Muscle layer of colon (tissue), 2 donors: ENCODE results near the gene PREP.

ENCODE experiments used
- H3K27ac ChIP-seq: one replicate; pipeline ENCODE4 v1.7.0; 2013; ENCODE audit warnings: low read depth, mild to moderate bottlenecking, low read length, moderate library complexity
- H3K27me3 ChIP-seq, 2 donors: one replicate each; pipeline ENCODE4 v1.7.0; 2013; ENCODE audit warnings: low read length in 2 of 2, mild to moderate bottlenecking in 2 of 2; ENCODE audit not compliant: insufficient read depth in 2 of 2, control insufficient read depth in 1 of 2
- H3K36me3 ChIP-seq: one replicate; pipeline ENCODE4 v1.7.0; 2013; ENCODE audit warnings: mild to moderate bottlenecking, low read length; ENCODE audit not compliant: insufficient read depth
- H3K4me1 ChIP-seq: one replicate; pipeline ENCODE4 v1.7.0; 2013; ENCODE audit warnings: mild to moderate bottlenecking, low read length; ENCODE audit not compliant: insufficient read depth
- H3K4me3 ChIP-seq, 2 donors: one replicate each; pipeline ENCODE4 v1.7.0; 2013; ENCODE audit warnings: low read length in 2 of 2, low read depth in 1 of 2, mild to moderate bottlenecking in 1 of 2, moderate library complexity in 1 of 2
- H3K9ac ChIP-seq: one replicate; pipeline ENCODE4 v1.7.0; 2013; ENCODE audit warnings: low read length
- H3K9me3 ChIP-seq: one replicate; pipeline ENCODE4 v1.7.0; 2013; ENCODE audit warnings: mild to moderate bottlenecking, low read length
- donor health status: abdominal sarcoma.
- donor health status: Adenocarcinoma of cecum.

The PREP gene

DNA sequence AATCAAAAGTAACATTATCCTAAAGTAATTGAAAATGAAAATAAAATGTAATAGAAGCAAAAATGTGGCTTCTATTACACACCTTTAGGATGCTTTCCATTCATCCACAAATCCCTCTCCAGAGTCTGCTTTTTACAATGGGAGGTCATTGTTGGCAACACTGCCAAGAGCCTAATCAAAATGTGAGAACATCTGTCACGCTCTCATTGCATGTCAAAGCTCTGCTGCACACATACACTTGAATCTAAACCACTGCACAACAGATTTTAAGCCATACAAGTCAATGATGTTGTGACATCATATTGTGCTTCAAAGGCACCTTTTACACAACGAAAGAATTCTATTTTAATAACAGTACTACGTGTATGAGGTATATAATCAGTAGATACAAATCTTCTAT, 82.1 kb downstream of the PREP start:
- Histone ChIP-seq H3K27me3 (no peaks in the 10 kb centered on the region), H3K9ac (no peak overlapping the region), H3K9me3 (no peaks in the 10 kb centered on the region), H3K4me3 (no peak overlapping the region), H3K27ac (no peak overlapping the region), H3K4me1 (peaks cover 4% of the 10 kb centered on the region), H3K36me3 (peaks cover 17% of the 10 kb centered on the region)

DNA sequence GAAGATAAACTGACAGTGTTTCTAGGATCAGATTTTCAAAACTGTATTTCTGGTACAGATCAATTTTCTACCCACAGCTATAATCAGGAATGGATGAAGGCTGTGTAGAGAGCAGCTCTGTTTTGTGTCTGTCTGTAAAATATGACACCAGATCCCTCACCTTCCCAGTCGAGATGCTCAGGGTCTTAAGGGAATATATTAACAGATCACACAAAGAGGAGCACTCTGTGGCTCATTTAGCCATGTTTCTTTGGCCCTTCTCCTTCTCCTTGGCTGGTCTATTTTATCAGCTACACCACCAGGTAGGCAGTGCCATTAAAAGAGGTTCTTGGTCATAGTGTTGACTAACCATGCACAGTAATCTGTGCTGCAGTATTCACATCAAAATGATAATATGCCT, 82.6 kb downstream of the PREP start:
- H3K4me1 ChIP-seq = peaks cover 4% of the 10 kb centered on the region
- H3K27me3 ChIP-seq = no peaks in the 10 kb centered on the region
- no peaks in the 10 kb centered on the region for H3K9me3 ChIP-seq
- no peak overlapping the region for H3K9ac ChIP-seq
- peaks cover 17% of the 10 kb centered on the region for H3K36me3 ChIP-seq
- H3K27ac ChIP-seq = no peak overlapping the region
- no peak overlapping the region for H3K4me3 ChIP-seq

DNA sequence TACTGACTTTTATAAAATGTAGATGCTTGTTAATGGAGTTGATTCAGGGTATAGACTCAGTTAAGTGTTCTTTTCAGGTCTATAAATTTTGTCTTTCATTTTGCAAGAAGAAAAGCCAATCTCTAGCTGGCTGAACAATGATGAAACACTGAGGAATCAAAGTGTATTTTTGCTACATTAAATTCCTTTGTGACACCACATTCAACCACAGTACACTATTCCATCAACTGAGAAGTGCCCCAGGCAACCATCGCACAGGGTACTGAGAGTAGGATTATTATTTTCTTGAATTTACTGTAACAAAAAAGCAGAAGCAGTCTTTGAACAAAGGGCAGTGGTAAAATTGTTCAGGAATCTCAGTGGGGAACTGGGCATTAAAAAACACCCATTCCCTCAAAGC, 83.6 kb downstream of the PREP start:
- no peaks in the 10 kb centered on the region for H3K9me3 ChIP-seq
- H3K4me1 ChIP-seq = peaks cover 4% of the 10 kb centered on the region
- H3K9ac ChIP-seq = no peak overlapping the region
- no peak overlapping the region for H3K4me3 ChIP-seq
- H3K27me3 ChIP-seq = no peaks in the 10 kb centered on the region
- H3K27ac ChIP-seq = no peak overlapping the region
- H3K36me3 ChIP-seq = peaks cover 17% of the 10 kb centered on the region

DNA sequence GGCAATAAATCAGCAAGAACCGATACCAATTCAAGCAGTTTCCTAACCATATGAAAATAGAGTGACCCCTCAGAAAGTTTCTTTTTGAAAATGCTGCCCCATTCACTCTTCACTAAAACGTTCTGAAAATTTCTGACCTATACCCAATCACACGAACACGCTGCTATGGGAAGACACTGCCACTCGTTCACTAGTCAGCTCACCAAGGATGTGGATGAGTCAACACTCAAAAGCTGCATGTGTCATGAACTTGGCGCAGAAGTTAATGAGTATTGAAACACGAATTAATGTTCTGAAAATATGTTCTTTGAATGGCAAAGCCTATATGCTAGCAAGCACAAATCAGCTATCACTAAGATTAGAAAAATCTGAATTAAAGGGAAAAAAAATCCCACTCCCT, 84.2 kb downstream of the PREP start:
- no peak overlapping the region for H3K4me3 ChIP-seq
- H3K27ac ChIP-seq = no peak overlapping the region
- H3K9me3 ChIP-seq = no peaks in the 10 kb centered on the region
- H3K27me3 ChIP-seq = no peaks in the 10 kb centered on the region
- peaks cover 3% of the 10 kb centered on the region for H3K4me1 ChIP-seq
- no peak overlapping the region for H3K9ac ChIP-seq
- peaks cover 16% of the 10 kb centered on the region for H3K36me3 ChIP-seq

DNA sequence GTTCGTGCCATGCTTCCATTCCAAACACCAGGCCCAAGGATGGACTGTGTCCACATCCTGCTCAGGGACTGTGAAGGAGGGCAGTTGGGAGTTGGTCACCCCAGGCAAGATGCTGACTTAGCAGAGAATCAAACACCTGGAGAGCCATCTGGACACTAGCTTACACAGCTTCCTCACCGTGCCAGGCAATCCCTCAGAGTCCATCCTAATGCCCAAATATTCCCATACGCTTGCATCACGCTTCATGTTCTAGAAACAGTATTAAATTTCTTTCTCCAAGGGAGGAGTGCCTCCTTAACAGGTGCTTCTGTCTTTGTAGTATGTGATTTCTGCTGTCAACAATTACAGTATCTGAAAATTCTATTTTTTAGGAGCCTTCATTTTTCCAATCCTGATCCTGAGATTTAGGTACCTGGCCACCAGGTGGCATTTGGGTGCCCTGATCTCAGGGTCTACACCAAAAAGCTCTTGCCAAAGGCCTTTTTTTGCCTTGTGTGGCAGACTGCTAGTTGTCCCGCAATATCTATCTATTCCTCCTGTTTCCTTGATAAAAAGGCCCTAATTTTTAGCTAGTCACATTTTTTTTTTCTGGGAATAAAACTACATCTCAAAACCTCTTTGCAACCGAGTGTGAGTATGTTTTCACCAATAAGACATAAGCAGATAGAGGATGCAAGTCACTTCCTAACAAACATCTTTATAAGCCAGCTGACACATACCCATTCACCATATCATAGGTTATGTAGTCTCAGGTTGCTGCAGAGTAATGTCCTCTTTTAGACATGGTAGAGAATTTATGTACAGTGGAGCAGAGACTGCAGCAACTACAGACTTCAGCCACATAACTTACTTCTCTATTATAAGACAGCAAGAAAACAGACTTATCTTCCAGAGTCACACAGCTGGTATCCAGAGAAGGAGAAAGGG, 85.0 kb downstream of the PREP start:
- H3K27me3 ChIP-seq = no peaks in the 10 kb centered on the region
- no peak overlapping the region for H3K9ac ChIP-seq
- H3K9me3 ChIP-seq = no peaks in the 10 kb centered on the region
- H3K36me3 ChIP-seq = peaks cover 8% of the 10 kb centered on the region
- no peak overlapping the region for H3K27ac ChIP-seq
- H3K4me1 ChIP-seq = no peaks in the 10 kb centered on the region
- H3K4me3 ChIP-seq = no peak overlapping the region

DNA sequence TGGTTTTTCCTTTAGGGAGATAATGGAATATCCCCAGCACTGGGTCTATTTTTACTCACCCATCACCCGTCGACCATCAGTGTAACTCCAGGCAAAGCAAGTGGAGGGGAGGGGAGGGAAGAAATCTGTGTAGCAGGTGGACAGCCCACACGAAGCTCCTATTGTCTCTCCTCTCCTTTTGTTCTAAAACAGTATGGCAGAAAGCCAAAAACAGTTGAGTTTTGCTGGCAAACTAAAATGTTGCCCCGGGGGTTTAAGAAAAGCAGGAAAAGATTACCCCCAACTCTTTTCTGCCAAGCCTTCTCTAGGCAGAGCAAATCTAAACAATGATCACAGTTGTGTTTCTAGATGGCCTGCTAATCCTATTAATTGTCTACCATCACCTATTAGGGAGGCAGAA, 89.7 kb downstream of the PREP start:
- no peaks in the 10 kb centered on the region for H3K9me3 ChIP-seq
- no peak overlapping the region for H3K9ac ChIP-seq
- no peak overlapping the region for H3K4me3 ChIP-seq
- H3K4me1 ChIP-seq = no peaks in the 10 kb centered on the region
- H3K27me3 ChIP-seq = no peaks in the 10 kb centered on the region
- no peak overlapping the region for H3K27ac ChIP-seq
- no peaks in the 10 kb centered on the region for H3K36me3 ChIP-seq

DNA sequence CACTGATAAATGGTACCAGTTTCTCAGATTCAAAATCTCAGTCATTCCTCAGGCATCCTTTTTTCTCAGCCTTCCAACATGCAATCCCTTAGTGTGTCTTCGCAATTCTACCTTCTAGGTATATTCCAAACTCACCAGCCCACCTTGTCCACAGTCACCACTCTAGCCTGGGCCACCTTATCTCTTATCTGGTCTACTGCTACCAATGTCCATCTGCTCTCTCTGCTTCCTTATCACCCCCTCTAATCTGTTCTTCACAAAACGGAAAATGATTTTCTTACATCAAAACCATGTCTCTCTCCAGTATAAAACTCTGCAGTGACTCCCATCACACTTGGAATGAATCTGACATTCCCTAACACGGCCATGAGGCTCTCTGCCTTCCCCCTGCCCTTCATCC, 91.9 kb downstream of the PREP start:
- Histone ChIP-seq H3K9me3 (no peaks in the 10 kb centered on the region), H3K9ac (no peak overlapping the region), H3K4me1 (no peaks in the 10 kb centered on the region), H3K27me3 (no peaks in the 10 kb centered on the region), H3K4me3 (no peak overlapping the region), H3K36me3 (no peaks in the 10 kb centered on the region), H3K27ac (no peak overlapping the region)

DNA sequence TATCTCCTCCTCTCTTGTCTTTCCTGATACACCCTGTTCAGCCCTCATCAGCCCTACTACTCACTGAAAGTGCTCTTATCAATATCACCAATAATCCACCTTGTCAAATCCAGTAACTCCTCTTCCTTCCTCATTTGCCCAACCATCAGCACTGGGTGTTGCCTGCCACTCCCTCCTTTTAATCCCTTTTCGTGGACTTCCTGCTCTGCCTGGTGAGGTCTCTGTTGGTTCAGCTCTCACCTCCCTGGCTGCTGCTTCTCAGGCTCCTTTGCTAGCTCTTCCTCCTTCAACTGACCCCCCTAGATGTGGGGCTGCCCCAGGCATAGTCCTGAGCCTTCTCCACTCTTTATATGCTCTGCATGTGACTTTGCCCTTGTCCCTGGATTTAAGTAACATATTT, 92.5 kb downstream of the PREP start:
- no peaks in the 10 kb centered on the region for H3K4me1 ChIP-seq
- no peak overlapping the region for H3K27ac ChIP-seq
- no peak overlapping the region for H3K9ac ChIP-seq
- H3K4me3 ChIP-seq = no peak overlapping the region
- H3K9me3 ChIP-seq = no peaks in the 10 kb centered on the region
- no peaks in the 10 kb centered on the region for H3K27me3 ChIP-seq
- no peaks in the 10 kb centered on the region for H3K36me3 ChIP-seq

DNA sequence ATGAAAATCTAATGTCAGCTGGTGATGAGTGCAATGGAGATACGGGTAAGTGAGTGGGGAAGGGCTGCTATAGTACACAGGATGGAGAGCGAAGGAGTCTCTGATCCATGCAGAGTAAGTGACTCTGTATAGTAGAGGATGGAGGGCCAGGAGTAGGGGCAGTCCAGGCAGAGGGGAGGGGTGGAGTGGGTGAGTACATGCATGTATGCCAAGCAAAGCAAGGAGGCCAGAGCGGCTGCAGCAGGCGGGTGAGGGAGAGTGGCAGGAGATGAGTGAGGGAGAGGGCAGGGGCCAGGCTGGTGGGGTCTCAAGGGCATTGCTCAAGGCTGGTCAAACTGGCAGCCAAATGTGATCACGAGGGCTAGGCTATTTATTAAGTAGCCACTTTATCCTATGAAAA, 94.0 kb downstream of the PREP start:
- Histone ChIP-seq H3K27me3 (no peaks in the 10 kb centered on the region), H3K36me3 (no peaks in the 10 kb centered on the region), H3K4me3 (no peak overlapping the region), H3K27ac (no peak overlapping the region), H3K9me3 (no peaks in the 10 kb centered on the region), H3K4me1 (no peaks in the 10 kb centered on the region), H3K9ac (no peak overlapping the region)

DNA sequence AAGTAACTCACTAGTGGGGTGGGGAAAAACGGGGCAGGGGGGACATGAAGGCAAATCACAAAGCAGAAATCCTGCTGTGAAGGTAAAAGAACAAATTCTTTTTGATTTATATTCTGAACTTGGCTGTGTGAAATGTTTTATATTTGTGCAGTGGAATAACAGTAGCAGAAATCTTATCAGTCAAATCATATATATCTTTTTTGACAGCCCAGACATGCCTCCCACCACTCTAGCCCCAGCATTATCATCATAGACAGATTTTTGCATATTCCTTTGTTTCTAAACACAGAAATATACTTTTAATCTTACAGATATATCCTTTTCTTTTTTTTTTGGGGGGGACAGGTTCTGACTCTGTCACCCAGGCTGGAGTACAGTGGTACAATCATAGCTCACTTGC, 97.4 kb downstream of the PREP start:
- H3K4me3 ChIP-seq = no peak overlapping the region
- H3K27ac ChIP-seq = no peak overlapping the region
- H3K4me1 ChIP-seq = peaks cover 6% of the 10 kb centered on the region
- no peaks in the 10 kb centered on the region for H3K9me3 ChIP-seq
- no peaks in the 10 kb centered on the region for H3K36me3 ChIP-seq
- H3K27me3 ChIP-seq = no peaks in the 10 kb centered on the region
- H3K9ac ChIP-seq = no peak overlapping the region

DNA sequence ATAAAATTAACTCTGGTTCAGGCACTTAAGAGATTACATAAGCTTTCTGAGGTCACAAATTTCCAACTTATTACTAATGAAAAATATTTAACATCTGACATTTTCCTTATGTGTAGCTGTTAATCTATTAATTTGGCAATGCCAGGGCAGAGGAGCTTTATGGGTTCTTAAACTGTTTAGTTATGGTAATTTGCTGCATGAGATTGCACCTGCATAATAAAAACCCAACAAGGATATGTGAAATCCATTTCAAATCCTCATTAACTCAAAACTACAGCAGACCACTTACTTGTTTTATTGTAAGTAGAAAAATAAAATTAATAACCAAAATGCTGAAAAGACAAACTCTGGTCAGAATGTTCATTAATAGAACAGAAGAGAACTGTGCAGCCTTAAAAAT, 98.1 kb downstream of the PREP start:
- Histone ChIP-seq H3K9me3 (no peaks in the 10 kb centered on the region), H3K9ac (no peak overlapping the region), H3K27me3 (no peaks in the 10 kb centered on the region), H3K4me1 (peaks cover 6% of the 10 kb centered on the region), H3K27ac (no peak overlapping the region), H3K4me3 (no peak overlapping the region), H3K36me3 (no peaks in the 10 kb centered on the region)

DNA sequence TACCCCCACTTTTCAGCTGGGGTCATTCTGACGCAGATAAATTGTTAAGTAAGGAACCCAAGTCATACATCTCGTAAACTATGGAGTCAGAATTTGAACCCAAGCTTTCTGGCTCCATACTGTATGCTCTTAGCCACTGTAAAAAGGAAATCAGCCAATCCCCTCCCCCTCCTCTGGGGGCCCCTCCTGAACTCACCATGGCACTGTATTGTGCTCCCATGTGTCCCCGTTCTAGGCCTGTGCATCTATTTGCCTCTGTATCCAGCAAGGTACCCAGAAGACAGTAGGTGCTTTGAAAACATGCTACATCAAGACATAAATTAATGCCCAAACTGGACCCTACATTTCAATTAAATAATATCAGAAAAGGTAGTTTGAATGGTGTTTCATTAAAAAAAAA, 98.5 kb downstream of the PREP start:
- no peak overlapping the region for H3K9ac ChIP-seq
- H3K27me3 ChIP-seq = no peaks in the 10 kb centered on the region
- no peak overlapping the region for H3K4me3 ChIP-seq
- H3K36me3 ChIP-seq = no peaks in the 10 kb centered on the region
- no peak overlapping the region for H3K27ac ChIP-seq
- peaks cover 6% of the 10 kb centered on the region for H3K4me1 ChIP-seq
- H3K9me3 ChIP-seq = no peaks in the 10 kb centered on the region
